Uterus (tissue), 2 donors: ENCODE data around the gene TAF7L.

Experiments
- CTCF ChIP-seq, 4 experiments: fragments of 200-600 bp in 2 of 4; fragments of 450-650 bp in 2 of 4; sonication (generic) in 2 of 4; IDR thresholded peaks; one replicate each; pipeline ENCODE4 v1.5.1; 2016 to 2019; ENCODE audit warnings: antibody characterized with exemption in 4 of 4, mild to moderate bottlenecking in 2 of 4, moderate library complexity in 1 of 4
- POLR2A ChIP-seq, 2 donors: fragments of 450-650 bp; IDR thresholded peaks; one replicate each; pipeline ENCODE4 v1.6.1; 2016; ENCODE audit warnings: antibody characterized with exemption in 2 of 2, mild to moderate bottlenecking in 1 of 2, moderate library complexity in 1 of 2

DNA sequence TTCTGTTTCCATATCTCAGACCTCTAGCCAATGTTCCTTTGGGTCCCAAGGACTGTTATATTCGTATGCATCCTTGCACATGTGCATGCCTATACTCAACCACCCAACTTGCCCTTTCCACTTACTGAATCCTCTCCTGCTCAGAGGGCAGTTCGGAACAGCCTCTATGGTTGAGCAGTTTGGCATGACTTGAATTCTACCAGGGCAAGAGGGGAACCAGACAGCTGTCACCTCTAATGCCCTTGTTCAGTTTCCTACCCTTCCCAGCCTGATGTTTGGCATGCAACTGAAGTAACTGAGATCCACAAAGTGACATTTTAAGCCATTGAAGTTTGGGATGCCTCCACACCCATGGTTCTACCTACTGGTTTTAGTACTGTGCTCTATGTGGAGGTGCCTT is 54.1 kb downstream of the TAF7L start:
- no peak for TF ChIP-seq CTCF (IDR thresholded peaks at IDR 0.05)
- no peak for TF ChIP-seq POLR2A (IDR thresholded peaks at IDR 0.05)
